NB4 (cell line): ENCODE measurements around the gene OTULINL.

Experiments used
- CTCF ChIP-seq: IDR thresholded peaks from one replicate; pipeline ENCODE4 v1.5.1; 2012; ENCODE audit warnings: low read depth, low read length
- POLR2A ChIP-seq: IDR thresholded peaks from 2 replicates; pipeline ENCODE4 v1.6.1; 2011; ENCODE audit warnings: mild to moderate bottlenecking; ENCODE audit not compliant: insufficient read length; ENCODE audit errors: extremely low read depth

- TF ChIP-seq CTCF (no peak), POLR2A (no peak)
Observed at GRCh38 chr5:14576206-14576605, 5.4 kb upstream of the OTULINL start.
